HUES6 (cell line): ENCODE measurements around the gene HCN1.
"Not testable (repeated sequence)": the region's sequence is repeated elsewhere in the genome, so short reads cannot be mapped to it uniquely, and the experiment has no call there.

ENCODE experiments used
- H3K27ac ChIP-seq: 2 replicates; pipeline ENCODE4 v1.7.0; 2013; ENCODE audit warnings: low read depth, mild to moderate bottlenecking, low read length, inconsistent platforms
- H3K27me3 ChIP-seq: 2 replicates; pipeline ENCODE4 v1.6.1; 2013; ENCODE audit warnings: low read length; ENCODE audit not compliant: control insufficient read depth, insufficient read depth
- H3K36me3 ChIP-seq: 2 replicates; pipeline ENCODE4 v1.6.1; 2013; ENCODE audit warnings: low read length; ENCODE audit not compliant: control insufficient read depth, insufficient read depth
- H3K4me1 ChIP-seq: 2 replicates; pipeline ENCODE4 v1.6.1; 2013; ENCODE audit warnings: low read length; ENCODE audit not compliant: control insufficient read depth, insufficient read depth
- H3K4me3 ChIP-seq: 2 replicates; pipeline ENCODE4 v1.5.1; 2013; ENCODE audit warnings: low read depth, low read length
- H3K9ac ChIP-seq: one replicate; pipeline ENCODE4 v1.6.1; 2013; ENCODE audit warnings: mild to moderate bottlenecking, low read length
- H3K9me3 ChIP-seq: 2 replicates; pipeline ENCODE4 v1.6.1; 2013; ENCODE audit warnings: low read depth, low read length; ENCODE audit not compliant: control insufficient read depth, insufficient read depth

HCN1 gene

DNA sequence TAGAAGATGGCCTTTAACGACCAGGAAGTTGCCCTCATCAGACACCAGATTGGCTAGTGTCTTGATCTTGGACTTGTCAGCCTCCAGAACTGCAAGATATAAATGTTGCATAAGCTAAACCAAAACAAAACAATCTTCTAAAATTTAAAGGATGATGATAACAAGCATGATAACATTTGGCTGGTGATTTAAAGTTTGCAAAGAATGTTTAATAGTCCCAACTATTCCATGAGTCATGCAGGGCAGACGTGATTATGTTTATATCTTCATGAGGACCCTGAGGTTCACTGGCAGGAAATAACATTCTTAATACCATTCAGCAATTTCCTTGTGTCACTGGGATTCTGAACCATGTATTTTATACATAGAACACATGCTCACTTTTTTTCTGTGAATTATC lies 319.8 kb downstream of the HCN1 start:
- H3K4me3 ChIP-seq = no peak overlapping the region
- H3K36me3 ChIP-seq = no peaks in the 10 kb centered on the region
- H3K27me3 ChIP-seq = no peaks in the 10 kb centered on the region
- no peak overlapping the region for H3K9ac ChIP-seq
- no peaks in the 10 kb centered on the region for H3K4me1 ChIP-seq
- no peak overlapping the region for H3K27ac ChIP-seq
- H3K9me3 ChIP-seq = no peaks in the 10 kb centered on the region

- H3K27me3 ChIP-seq = no peaks in the 10 kb centered on the region
- H3K36me3 ChIP-seq = no peaks in the 10 kb centered on the region
- no peaks in the 10 kb centered on the region for H3K9me3 ChIP-seq
- no peaks in the 10 kb centered on the region for H3K4me1 ChIP-seq
- no peak overlapping the region for H3K9ac ChIP-seq
- H3K27ac ChIP-seq = no peak overlapping the region
- no peak overlapping the region for H3K4me3 ChIP-seq
Observed at GRCh38 chr5:45372629-45373028, 323.6 kb downstream of the HCN1 start.

DNA sequence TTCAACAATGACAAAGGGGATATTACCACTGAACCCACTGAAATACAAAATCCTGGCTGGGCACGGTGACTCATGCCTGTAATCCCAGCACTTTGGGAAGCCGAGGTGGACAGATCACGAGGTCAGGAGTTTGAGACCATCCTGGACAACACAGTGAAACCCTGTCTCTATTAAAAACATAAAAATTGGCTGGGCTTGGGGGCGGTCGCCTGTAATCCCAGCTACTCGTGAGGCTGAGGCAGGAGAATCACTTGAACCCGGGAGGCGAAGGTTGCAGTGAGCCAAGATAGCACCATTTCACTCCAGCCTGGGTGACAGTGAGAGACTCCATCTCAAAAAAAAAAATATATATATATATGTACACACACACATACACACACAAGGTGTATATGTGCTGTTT lies 324.8 kb downstream of the HCN1 start:
- not testable (repeated sequence) for H3K9me3 ChIP-seq, H3K4me1 ChIP-seq, H3K9ac ChIP-seq, H3K27me3 ChIP-seq, H3K36me3 ChIP-seq, H3K4me3 ChIP-seq, H3K27ac ChIP-seq

DNA sequence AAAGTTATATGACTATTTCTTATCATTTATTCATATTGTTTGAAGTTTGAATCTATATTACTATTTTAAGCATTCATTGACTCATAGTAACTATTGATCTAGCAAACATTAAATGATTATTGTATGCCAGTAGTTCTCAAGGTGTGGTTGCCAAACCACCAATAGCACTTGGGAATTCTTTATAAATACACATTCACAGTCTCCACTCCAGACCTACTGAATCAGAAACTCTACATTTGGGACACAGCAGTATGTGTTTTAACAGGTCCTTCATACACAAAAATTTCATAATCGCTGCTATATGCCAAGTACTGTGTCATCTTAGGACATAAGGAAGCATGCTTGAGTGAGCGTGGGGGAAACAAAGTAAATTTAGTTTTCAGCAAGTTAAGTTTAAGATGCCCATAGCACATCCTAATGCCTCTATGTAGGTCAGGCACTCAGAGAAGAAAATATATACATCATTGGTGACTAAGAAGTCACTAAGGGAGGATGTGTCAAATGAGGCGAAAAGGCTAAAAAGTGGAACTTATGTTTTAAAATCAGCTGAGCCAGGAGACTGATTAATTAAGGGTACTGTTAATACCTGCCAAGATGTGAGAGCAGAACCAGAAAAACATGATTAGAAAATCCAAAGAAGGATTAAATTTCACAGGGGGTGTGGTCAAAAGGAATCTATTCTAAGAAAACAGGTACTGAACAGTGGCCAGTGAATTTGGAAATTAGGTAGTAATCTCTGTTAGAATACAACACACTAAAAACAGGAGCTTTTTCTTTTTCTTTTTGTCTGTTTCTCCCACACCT lies 340.8 kb downstream of the HCN1 start:
- H3K27ac ChIP-seq = no peak overlapping the region
- no peaks in the 10 kb centered on the region for H3K36me3 ChIP-seq
- H3K9me3 ChIP-seq = no peaks in the 10 kb centered on the region
- no peaks in the 10 kb centered on the region for H3K27me3 ChIP-seq
- no peak overlapping the region for H3K9ac ChIP-seq
- no peak overlapping the region for H3K4me3 ChIP-seq
- H3K4me1 ChIP-seq = no peaks in the 10 kb centered on the region

DNA sequence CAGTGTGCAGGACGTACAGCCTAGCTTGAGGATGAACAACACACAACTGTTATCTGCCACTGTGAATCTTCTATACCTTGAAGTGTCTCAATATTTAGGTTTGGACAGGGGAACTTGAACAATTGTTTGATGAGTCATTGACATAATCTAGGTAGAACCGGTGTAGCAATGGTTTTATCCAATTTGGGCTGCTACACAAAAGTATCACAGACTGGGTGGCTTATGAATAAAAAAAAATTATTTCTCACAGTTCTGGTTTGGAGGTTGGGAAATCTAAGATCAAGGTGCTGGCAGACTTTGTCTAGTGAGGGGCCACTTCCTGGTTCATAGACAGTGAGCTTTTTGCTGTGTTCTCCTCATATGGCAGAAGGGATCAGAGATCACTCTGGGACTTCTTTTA lies 359.7 kb downstream of the HCN1 start:
- Histone ChIP-seq H3K4me1 (no peaks in the 10 kb centered on the region), H3K9ac (no peak overlapping the region), H3K27me3 (no peaks in the 10 kb centered on the region), H3K4me3 (no peak overlapping the region), H3K27ac (no peak overlapping the region), H3K9me3 (no peaks in the 10 kb centered on the region; the same call in 1 of the 2 replicates), H3K36me3 (no peaks in the 10 kb centered on the region)

- H3K27me3 ChIP-seq = no peaks in the 10 kb centered on the region
Observed at GRCh38 chr5:45335978-45336377, 360.2 kb downstream of the HCN1 start.

GRCh38 chr5:45335346-45335745 lies 360.8 kb downstream of the HCN1 start:
- Histone ChIP-seq H3K4me3 (no peak overlapping the region), H3K36me3 (no peaks in the 10 kb centered on the region), H3K27me3 (no peaks in the 10 kb centered on the region), H3K27ac (no peak overlapping the region), H3K4me1 (no peaks in the 10 kb centered on the region), H3K9me3 (no peaks in the 10 kb centered on the region), H3K9ac (no peak overlapping the region)

More at GRCh38 chr5:45335978-45336377, 360.2 kb downstream of the HCN1 start:
- H3K36me3 ChIP-seq = no peaks in the 10 kb centered on the region
- H3K9me3 ChIP-seq = no peaks in the 10 kb centered on the region; the same call in 1 of the 2 replicates
- H3K4me3 ChIP-seq = no peak overlapping the region
- no peak overlapping the region for H3K27ac ChIP-seq
- H3K9ac ChIP-seq = no peak overlapping the region
- no peaks in the 10 kb centered on the region for H3K4me1 ChIP-seq

- Histone ChIP-seq H3K36me3 (no peaks in the 10 kb centered on the region), H3K27me3 (no peaks in the 10 kb centered on the region), H3K4me1 (no peaks in the 10 kb centered on the region), H3K9ac (no peak overlapping the region), H3K27ac (no peak overlapping the region), H3K4me3 (no peak overlapping the region), H3K9me3 (no peaks in the 10 kb centered on the region)
Observed at GRCh38 chr5:45334939-45335338, 361.2 kb downstream of the HCN1 start.

DNA sequence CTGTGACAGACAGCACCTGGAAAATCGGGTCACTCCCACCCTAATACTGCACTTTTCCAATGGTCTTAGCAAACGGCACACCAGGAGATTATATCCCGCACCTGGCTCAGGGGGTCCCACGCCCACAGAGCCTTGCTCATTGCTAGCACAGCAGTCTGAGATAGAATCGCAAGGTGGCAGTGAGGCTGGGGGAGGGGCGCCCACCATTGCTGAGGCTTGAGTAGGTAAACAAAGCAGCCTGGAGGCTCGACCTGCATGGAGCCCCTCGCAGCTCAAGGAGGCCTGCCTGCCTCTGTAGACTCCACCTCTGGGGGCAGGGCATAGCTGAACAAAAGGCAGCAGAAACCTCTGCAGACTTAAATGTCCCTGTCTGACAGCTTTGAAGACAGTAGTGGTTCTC lies 383.6 kb downstream of the HCN1 start:
- not testable (repeated sequence) for H3K27ac ChIP-seq, H3K36me3 ChIP-seq, H3K27me3 ChIP-seq, H3K9ac ChIP-seq, H3K4me1 ChIP-seq, H3K4me3 ChIP-seq
- peaks cover 24% of the 10 kb centered on the region for H3K9me3 ChIP-seq

DNA sequence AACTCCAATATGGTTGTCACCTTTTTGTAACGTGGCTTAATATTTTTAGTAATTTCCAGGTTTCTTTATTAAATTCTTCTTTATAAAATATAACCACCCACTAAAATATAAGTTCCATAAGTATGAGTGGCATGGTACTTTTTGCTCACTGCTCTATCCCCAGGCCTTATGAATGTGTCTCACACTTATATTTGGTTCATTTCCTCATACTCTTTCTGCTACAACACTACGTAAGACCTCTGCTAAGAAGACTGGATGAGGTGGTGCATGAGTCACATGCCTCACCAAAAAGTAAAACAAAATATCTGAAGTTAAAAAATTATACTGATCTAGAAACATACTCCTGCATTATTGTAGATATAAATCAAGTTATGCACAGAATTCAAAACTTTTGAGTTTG lies 400.9 kb downstream of the HCN1 start:
- H3K36me3 ChIP-seq = no peaks in the 10 kb centered on the region
- no peak overlapping the region for H3K9ac ChIP-seq
- H3K9me3 ChIP-seq = peaks cover 25% of the 10 kb centered on the region
- H3K27ac ChIP-seq = no peak overlapping the region
- no peak overlapping the region for H3K4me3 ChIP-seq
- H3K4me1 ChIP-seq = no peaks in the 10 kb centered on the region
- no peaks in the 10 kb centered on the region for H3K27me3 ChIP-seq

DNA sequence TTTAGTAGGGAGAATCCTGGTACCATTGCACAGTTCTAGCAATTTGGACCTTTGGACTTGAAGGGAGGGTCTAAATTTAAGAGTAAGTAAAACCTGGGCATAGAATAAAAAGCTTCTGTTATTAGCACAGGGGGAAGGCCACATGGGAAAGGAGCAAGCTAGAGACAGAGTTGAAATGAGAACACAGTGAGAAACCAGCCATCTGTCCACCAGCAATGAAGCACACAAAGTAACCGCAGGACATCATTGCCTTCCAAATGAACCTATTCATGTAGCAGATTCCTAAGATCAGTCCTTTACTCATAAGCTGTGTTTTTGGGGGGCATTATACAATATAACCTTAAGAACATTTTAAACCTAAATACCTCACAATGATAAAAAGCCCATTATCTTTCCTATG lies 407.4 kb downstream of the HCN1 start:
- H3K9me3 ChIP-seq = peaks cover 7% of the 10 kb centered on the region
- no peak overlapping the region for H3K9ac ChIP-seq
- no peaks in the 10 kb centered on the region for H3K27me3 ChIP-seq
- H3K4me3 ChIP-seq = no peak overlapping the region
- no peaks in the 10 kb centered on the region for H3K36me3 ChIP-seq
- no peak overlapping the region for H3K27ac ChIP-seq
- H3K4me1 ChIP-seq = no peaks in the 10 kb centered on the region; the same call in 1 of the 2 replicates
